ENCODE measurements around the gene MFSD2A. TPM values are rescaled to one million over a fixed set of nuclear protein-coding genes. Genes with fewer than 3 reads are reported as not detected.
"Not testable (repeated sequence)": the region's sequence is repeated elsewhere in the genome, so short reads cannot be mapped to it uniquely, and the experiment has no call there.

The MFSD2A gene
- total RNA-seq, 2 experiments from 2014 or later: 2.4 to 2.5 TPM

DNA sequence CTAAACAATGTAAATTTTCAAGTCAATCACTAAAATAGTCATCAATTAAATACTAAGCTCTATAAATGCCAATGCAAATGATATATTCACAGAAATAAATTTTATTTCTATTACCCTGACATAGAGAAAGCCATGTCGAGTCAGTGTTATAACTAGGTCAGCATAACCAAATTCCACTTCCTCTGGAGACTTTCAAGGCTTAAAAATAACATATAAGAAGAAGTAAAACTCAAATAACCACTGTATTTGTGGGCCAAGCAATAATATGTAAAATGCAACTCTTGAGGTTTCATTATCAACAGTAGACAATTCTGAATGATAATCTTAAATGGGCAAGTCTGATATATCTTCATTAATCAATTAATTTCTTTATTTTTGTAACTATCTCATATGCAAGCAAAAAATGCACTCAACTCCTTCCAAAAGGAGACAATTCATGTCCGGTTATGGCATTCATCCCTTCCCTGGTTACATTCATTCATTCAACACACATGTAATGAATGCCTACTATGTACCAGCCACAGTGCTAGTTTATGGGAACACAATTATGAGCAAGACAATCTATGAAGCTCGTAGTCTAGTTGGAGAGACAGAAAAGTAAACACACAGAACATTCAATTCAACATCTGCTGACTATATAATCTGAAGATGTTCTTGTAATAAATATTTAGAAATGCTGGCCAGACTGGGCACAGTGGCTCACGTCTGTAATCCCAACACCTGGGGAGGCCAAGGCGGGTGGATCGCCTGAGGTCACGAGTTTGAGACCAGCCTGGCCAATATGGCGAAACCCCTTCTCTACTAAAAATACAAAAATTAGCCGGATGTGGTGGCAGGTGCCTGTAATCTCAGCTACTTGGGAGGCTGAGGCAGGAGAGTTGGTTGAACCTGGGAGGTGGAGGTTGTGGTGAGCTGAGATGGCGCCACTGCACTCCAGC is 48.5 kb downstream of the MFSD2A start:
- peaks cover 9% of the 10 kb centered on the region for H3K4me1 Mint-ChIP-seq
- H3K4me3 Mint-ChIP-seq: no peak overlapping the region
- peaks cover 7% of the 10 kb centered on the region for H3K27me3 Mint-ChIP-seq
- CTCF ChIA-PET: interaction anchor here (0.6 to 1.5 kb wide), 6 partner anchors 11 to 332 kb away, joined by 3 to 6 read pairs (median 3); no protein-coding TSS in a partner anchor
- no peak overlapping the region for H3K27ac Mint-ChIP-seq
- no peaks in the 10 kb centered on the region for H3K36me3 Mint-ChIP-seq (ENCODE audit: low read depth)
- POLR2A ChIA-PET: no interaction called here
- DNase-seq: no peak
- peaks cover 3% of the 10 kb centered on the region for H3K9me3 Mint-ChIP-seq

GRCh38 chr1:40004857-40005256 is 49.9 kb downstream of the MFSD2A start:
- Mint-ChIP-seq H3K27me3 (peaks cover 7% of the 10 kb centered on the region), H3K27ac (no peak overlapping the region), H3K9me3 (no peaks in the 10 kb centered on the region), H3K36me3 (ENCODE audit: low read depth) (no peaks in the 10 kb centered on the region), H3K4me3 (no peak overlapping the region), H3K4me1 (peaks cover 9% of the 10 kb centered on the region)
- ChIA-PET POLR2A (no interaction called here), CTCF (interaction anchor here (0.7 to 1.5 kb wide), 3 partner anchors 23 to 943 kb away, joined by 3 to 5 read pairs (median 3); no protein-coding TSS in a partner anchor)
- no peak for DNase-seq

GRCh38 chr1:40007481-40008034 is 52.6 kb downstream of the MFSD2A start:
- POLR2A ChIA-PET; H3K27ac Mint-ChIP-seq; H3K4me3 Mint-ChIP-seq; H3K27me3 Mint-ChIP-seq; H3K4me1 Mint-ChIP-seq; H3K9me3 Mint-ChIP-seq; DNase-seq; CTCF ChIA-PET; H3K36me3 Mint-ChIP-seq (ENCODE audit: low read depth): not testable (repeated sequence)

- ChIA-PET CTCF (interaction anchor here (1.0 kb wide), 1 partner anchor 91 kb away, joined by 4 read pairs; no protein-coding TSS in a partner anchor), POLR2A (no interaction called here)
These were observed 56.3 kb downstream of the MFSD2A start for GRCh38 chr1:40011198-40011597.

GRCh38 chr1:40014253-40014706 is 59.3 kb downstream of the MFSD2A start:
- ChIA-PET POLR2A (interaction anchor here (1.6 to 1.7 kb wide), 2 partner anchors 18 to 25 kb away, joined by 5 to 10 read pairs; partner anchors contain the start of gene CAP1), CTCF (interaction anchor here (0.6 to 3.0 kb wide), 4 partner anchors 14 to 40 kb away, joined by 3 to 13 read pairs (median 6); partner anchors contain the start of gene CAP1)
- no peak for DNase-seq
- Mint-ChIP-seq H3K36me3 (ENCODE audit: low read depth) (no peaks in the 10 kb centered on the region), H3K4me1 (peaks cover 12% of the 10 kb centered on the region), H3K4me3 (no peak overlapping the region), H3K27me3 (peaks cover 3% of the 10 kb centered on the region), H3K27ac (no peak overlapping the region), H3K9me3 (peaks cover 8% of the 10 kb centered on the region)

More at GRCh38 chr1:40011198-40011597, 56.3 kb downstream of the MFSD2A start:
- Mint-ChIP-seq H3K4me1 (peaks cover 9% of the 10 kb centered on the region), H3K27me3 (peaks cover 3% of the 10 kb centered on the region), H3K36me3 (ENCODE audit: low read depth) (no peaks in the 10 kb centered on the region), H3K4me3 (no peak overlapping the region), H3K27ac (no peak overlapping the region), H3K9me3 (peaks cover 8% of the 10 kb centered on the region)
- DNase-seq: no peak

DNA sequence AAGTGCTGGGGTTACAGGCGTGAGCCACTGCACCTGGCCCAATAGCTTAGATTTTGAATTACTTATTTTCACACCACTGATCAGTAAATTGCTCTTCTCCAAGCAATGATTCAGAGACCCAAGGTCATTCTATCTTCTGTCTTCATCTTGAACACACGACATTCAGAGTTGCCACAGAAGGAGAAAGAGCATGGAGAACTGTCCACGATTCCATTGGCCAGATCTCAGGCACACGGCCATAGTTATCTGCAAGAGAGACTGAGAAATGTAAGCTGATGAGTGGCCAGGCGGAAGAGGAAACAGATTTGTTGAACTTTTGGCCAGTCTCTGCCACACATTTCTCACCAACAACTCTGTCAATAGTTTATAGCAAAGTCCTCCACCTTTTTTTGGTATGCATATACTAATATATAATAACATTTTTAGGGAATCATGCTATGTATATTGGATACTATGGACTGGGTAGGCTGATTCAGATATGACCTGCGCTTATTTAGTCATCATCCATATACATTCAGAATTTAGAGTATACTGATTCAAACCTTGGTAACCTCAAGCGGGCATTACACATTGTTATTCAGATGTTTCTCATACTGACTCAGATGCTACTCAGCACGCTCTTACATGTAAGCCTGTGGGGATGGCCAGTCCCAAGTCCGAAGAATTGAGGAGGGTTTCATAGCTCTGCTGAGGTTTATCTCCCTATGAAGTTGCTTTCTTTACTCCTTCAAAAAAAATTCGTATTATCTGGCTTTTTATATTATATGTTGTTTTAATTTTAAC is 60.1 kb downstream of the MFSD2A start:
- DNase-seq: no peak
- POLR2A ChIA-PET: interaction anchor here (0.9 to 1.7 kb wide), 3 partner anchors 14 to 25 kb away, joined by 3 to 10 read pairs (median 5); partner anchors contain the start of gene CAP1
- no peak overlapping the region for H3K4me3 Mint-ChIP-seq
- CTCF ChIA-PET: interaction anchor here (1.6 to 3.0 kb wide), 3 partner anchors 13 to 25 kb away, joined by 5 to 13 read pairs (median 7); partner anchors contain the start of gene CAP1
- H3K36me3 Mint-ChIP-seq (ENCODE audit: low read depth): no peaks in the 10 kb centered on the region
- H3K9me3 Mint-ChIP-seq: peaks cover 8% of the 10 kb centered on the region
- H3K27me3 Mint-ChIP-seq: peaks cover 3% of the 10 kb centered on the region
- no peak overlapping the region for H3K27ac Mint-ChIP-seq
- H3K4me1 Mint-ChIP-seq: peaks cover 14% of the 10 kb centered on the region

GRCh38 chr1:40017951-40018575 is 63.1 kb downstream of the MFSD2A start:
- Mint-ChIP-seq H3K36me3 (ENCODE audit: low read depth) (no peaks in the 10 kb centered on the region), H3K27me3 (peaks cover 7% of the 10 kb centered on the region), H3K9me3 (no peaks in the 10 kb centered on the region), H3K4me3 (no peak overlapping the region), H3K27ac (no peak overlapping the region), H3K4me1 (peaks cover 14% of the 10 kb centered on the region)
- POLR2A ChIA-PET: interaction anchor here (1.0 kb wide), 1 partner anchor 79 kb away, joined by 3 read pairs; the partner anchor contains the start of gene PPT1
- no peak for DNase-seq
- CTCF ChIA-PET: no interaction called here

Other genes starting within 250 kb of the MFSD2A start
- 10 to 100 TPM; 52.3 to 57.4 TPM for gene PPIE, start 216.3 kb upstream of the MFSD2A start, total RNA-seq
- gene OXCT2, start 183.8 kb upstream of the MFSD2A start, total RNA-seq: 1 to 10 TPM in 1 of 2 experiments, under 1 TPM in 1; 0.88 to 1.0 TPM
- gene BMP8B, start 166.3 kb upstream of the MFSD2A start, total RNA-seq: under 1 TPM; 0.60 to 0.65 TPM
- gene TRIT1, start 71.6 kb upstream of the MFSD2A start, total RNA-seq: 10 to 100 TPM; 12.9 to 16.1 TPM
- under 1 TPM; 0.10 to 0.18 TPM for gene MYCL, start 53.2 kb upstream of the MFSD2A start, total RNA-seq
- gene CAP1, start 85.6 kb downstream of the MFSD2A start, total RNA-seq: 100 to 1,000 TPM; 890 to 908 TPM
- 10 to 100 TPM; 76.9 to 83.4 TPM for gene PPT1, start 142.1 kb downstream of the MFSD2A start, total RNA-seq
- gene RLF, start 206.2 kb downstream of the MFSD2A start, total RNA-seq: 10 to 100 TPM; 23.8 to 24.6 TPM